GM19238 (cell line): ENCODE results near the gene MAD1L1.

Experiments
- DNase-seq: peaks from one replicate; pipeline ENCODE4 v3.0.0; 2011; ENCODE audit warnings: low spot score; ENCODE audit not compliant: insufficient read length

The MAD1L1 gene

DNA sequence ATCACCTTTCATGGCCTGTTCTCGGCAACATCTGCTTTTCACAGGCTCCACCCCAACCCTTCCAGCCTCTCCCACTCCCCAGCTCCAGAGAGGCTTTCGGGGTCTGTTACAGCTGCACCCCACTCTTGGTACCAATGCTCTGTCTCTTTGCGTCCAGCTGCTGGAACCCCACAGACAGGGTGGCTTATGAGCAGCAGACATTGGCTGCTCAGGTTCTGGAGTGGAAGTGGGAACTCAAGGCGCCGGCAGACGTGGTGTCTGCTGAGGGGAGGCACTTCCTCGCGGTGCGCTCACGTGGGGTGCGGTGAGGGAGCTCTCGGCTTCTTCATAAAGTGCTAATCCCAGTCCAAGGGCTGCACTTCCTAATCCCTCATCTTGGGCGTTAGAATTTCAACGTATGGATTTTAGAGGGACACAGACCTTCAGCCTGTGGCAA lies 377.0 kb downstream of the MAD1L1 start:
- no peak for DNase-seq

DNA sequence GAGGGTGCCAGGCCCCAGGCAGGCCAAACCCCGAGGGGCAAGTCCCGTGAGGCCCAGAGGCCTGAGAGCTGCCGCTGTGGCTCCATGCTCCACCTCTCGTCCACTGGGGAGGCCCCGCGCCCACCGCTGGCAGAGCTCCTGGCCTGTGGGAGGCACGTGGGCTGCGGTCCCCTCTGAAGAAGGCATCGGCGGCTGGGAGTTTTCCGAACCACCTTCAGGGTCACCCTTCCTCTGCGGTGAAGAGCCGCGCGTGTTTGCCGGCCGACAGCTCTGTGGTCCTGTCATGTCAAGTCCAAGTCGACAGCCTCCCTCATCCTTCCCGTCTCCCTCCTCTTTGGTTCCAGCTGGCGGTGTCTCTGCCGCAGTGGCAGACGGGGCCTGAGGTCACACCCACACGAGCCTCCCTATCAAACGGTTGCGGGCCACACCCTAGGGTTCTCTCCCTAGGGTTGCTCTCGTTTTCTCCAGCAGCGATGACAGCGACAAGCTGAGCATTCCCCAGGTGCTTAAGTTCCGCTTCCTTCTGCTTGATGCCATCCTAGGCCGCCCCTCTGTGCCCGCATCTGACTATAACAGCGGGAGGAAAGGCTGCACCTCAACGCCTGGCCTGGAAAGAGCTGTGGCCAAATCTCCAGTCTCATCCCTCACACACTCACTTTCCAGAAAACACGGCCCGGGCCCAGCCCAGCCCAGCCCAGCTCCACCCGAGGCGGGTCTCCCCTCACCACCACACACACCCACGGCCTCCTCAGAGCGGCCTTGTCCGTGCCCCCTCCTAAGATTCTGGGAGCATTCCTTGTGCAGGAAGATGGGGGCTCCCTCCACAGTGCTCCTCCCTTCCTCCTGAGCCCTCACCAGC lies 377.6 kb downstream of the MAD1L1 start:
- DNase-seq, result no peak

DNA sequence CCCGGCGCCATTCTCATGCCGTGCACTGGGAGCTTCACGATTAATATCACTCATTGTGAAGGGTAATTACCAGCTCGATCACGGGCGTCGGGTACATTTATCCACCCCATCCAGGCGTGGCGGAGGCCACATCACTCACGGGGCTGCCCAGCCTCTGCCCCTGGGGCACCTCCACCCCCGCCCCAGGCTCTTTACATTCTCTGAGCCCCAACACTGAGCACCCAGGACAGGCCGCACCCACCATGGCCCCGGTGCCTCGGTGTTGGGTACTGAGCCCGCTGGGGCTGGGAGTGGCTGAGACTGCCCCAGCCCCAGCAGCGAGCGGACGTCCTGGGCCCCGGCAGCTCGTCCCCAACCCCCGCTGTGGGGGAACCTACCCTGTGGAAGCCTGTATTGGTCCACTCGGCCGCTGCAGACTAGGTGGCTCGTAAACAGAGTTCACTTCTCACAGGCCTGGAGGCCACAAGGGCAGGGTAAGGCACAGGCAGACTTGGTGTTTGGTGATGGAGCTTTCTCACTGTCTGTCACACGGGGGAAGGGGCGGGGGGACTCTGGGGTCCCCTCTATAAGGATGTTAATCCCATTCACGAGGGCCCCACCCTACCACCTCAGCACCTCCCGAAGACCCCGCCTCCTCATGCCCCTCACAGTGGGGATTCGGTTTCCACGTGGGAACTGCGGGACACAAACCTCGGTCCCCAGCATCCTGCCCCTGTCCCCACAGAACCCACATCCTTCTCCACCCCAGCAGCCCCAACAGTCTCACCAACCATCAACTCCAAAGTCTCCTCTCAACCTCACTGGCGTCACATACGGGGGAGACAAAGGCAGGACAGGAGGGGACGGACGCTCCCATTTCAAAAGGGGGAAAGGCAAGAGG lies 378.5 kb downstream of the MAD1L1 start:
- DNase-seq, result no peak

DNA sequence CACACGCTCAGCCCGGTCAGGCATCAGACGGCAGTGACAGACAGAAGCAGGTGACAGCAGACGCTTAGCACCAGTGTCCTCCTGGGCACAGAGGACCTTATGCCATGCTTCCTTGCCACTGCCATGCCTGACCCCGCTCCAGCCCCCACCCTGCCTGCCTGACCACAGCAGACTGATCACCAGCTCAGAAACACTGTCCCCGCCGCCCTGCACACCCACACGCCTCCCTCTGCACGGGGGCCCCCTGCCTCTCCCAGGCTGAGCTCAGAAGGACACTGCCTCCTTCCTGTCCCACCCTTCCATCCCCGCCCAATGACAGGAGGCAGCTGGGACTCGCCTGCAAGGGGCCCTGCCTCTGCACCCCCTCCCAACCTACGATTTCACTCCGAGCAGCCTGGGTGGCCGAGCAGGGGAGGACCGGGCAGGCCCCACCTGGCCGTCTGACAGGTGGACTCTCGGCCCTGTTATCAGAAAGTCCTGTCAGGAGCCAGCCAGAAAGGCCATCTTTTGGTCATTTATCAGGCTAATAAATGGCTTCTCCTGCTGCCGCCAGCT lies 379.2 kb downstream of the MAD1L1 start:
- DNase-seq, result no peak

DNA sequence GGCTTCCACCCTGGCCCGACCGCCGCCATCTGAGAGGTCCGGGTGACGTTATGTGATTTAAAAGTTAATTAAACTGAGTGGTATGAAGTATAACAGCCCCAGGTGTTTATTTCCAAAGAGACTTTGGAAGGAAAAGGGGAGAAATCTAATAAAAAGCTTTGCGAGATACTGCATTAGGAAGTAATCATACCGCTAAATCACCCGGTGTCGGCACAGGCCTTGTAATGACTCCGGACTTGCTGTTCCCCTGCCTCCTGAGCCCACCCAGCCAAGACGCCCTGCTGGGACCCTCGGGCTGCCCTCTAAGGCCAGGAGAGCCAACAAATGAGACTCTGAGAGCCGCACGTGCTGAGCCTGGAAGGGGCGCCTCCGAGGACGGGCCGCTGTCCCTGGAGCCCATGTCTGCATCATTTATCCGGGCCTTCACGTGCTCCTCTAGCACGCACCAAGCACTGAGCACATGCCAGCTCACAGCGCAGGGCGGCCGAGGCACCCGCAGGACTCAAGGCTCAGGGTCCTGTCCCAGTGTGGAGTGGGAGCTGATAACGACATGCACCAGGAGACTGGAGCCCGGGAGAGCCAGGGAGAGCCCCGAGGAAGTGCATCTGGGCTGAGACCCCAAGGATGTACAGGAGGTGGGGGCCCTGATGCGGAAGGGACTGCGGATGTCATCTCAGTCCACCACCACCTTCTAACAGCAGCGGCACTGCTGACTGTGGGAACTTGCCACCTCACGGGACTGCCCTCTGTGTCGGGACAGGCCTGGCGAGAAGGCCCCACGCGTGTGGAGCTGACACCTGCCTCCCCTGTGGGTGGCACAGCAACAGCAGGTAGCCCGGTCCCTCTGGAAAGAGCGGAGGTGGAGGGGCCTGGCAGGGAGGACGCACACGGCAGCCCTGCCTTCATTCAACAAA lies 380.0 kb downstream of the MAD1L1 start:
- DNase-seq, result no peak

DNA sequence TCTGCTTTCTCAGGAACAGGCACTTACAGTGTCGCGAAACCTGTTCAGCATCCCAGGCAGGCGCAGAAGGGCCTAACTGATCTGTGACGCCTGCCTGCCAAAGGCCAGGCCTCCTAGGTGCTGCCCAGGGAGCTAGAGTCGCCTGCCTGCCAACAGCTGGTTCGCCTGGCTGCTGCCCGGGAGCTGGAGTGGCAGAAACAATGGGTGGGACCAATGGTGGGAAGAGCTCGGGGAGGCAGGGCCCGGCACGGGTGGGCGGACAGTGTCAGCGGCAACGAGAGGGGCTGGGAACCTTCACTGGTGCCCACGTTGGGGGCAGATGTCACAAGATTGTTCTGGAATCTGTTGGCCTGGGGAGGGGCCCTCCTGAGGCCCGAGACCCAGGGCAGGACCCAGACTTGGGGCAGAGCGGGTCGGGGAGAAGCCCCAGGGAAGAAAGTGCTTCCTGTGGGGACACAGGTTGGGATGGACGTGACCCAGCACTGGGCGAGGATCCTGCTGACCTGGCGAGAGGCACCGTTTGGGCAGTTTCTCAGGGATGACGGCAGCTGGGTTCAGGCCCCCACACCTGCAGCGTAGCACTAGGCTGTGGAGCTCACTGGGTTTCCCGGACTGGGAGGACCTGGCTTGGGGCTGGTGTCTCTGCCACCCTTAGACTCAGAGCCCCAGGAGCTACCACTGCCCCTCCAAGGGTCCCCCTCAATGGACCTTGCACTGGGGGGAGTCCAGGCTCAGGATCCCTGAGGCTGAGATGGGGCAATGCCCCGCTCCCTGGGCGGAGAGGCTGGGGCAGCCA lies 380.8 kb downstream of the MAD1L1 start:
- no peak for DNase-seq

DNA sequence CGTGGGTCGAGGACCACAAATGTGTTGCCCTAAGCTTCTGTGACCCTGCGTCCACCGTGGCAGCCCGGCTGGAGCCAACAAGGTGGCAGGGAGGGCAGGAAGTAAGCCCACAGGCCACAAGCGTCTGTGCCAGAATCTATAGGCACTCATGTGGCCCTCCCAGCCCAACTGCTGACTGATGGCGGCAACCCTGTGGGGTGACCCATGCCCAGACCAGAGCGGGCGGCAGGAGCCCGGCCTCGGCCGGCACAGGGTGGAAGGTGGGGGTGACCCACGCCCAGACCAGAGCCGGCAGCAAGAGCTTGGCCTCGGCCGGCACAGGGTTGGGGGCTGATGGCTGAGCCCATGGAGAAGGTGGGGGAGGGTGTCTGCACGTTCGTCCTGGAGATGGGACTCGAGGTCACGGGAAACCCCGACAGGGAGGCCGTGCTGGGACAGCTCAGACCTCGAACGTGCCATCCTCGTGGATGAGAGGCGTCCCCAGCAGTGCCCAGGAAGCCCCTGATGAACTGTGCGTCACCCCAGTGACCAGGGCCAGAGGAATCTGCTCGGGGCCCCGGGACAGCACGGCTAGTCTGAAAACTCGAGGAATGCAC lies 381.7 kb downstream of the MAD1L1 start:
- no peak for DNase-seq

DNA sequence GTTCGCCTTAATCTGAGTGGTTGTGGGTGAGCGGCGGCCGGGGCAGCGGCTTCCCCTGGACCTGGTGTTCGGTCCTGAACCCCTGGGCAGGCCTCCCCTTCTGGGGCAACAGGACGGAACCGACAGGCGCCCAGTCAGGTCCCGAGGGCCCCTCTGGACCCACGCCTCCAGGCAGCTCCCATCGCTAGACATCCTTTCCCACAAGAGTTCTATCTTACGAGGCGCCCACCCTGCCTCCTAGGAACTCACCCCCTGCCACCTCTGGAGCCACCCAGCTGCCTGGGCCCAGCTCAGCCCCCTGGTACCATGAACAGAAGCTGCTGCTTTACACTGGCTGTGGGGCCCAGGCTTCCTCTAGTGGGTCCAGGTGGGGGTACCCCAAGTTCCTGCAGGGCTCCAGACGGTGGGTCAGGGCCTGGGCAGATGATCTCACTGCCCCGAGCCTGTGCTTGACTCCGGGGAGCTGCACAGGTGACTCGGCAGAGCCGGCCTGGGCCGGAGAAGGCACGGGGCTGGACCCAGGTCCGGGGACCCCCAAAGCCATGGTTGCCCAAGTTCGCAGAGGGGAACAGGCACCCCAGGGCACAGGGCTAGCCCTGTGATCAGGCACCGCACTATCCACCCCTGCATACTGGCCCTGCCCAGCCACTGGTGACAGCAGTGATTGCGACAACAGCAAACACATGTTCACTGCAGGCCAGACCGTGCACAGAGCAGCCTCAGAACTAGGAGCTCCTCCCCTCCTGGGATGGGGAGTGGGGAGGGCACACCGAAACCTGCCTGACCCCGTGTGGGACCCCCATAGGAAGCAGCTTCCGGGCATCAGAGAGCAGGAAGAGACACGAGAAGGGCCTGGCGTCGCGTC lies 382.4 kb downstream of the MAD1L1 start:
- no peak for DNase-seq

DNA sequence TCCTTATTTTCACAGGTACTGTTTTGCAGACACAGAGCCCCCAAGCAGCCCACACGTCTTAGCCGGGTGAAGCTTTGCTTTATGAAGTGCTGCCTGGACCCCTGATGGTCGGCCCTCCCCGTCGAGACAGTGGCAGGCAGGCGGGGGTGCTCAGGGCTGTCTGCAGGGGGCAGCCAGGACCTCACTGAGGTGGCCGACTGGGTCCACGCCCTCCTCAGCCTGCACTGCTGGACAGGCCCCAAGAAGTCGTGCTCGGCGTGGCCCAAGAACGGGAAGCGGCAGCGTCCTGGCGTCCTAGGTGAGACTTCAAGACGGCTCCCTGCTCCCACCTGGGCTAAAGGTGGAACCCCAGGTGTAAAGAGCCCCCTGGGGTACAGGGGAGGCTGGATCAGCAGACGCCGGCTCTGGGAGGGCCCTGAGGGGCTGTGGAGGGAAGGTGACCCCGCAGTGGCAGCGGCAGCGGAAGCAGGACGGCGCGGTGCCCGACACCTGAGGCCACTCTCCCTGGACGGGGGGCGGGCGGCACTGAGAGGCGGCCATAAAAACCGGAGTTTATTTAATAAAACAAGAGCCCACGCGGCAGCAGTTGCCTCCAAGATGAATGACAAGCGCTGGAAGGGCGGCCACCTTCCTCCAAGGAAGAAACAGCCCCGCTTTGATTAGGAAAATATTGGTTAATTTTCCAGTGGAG lies 383.2 kb downstream of the MAD1L1 start:
- DNase-seq, result no peak

DNA sequence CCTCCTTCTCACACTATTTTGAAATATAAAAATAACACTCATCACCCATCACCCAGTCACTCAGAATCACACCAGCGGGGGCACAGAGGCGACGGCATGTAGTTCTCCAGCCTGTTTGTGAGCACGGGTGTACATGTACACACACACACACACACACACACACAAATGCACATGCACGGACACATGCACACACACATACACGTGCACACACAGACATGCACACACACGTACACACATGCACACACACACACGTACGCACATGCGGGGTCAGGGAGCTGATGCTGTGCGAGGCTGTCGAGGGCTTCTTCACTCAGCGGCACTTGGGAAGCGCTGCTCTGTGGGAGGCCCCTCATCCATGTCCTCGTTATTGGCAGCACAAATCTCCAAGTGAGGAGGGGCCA lies 383.8 kb downstream of the MAD1L1 start:
- no peak for DNase-seq

DNA sequence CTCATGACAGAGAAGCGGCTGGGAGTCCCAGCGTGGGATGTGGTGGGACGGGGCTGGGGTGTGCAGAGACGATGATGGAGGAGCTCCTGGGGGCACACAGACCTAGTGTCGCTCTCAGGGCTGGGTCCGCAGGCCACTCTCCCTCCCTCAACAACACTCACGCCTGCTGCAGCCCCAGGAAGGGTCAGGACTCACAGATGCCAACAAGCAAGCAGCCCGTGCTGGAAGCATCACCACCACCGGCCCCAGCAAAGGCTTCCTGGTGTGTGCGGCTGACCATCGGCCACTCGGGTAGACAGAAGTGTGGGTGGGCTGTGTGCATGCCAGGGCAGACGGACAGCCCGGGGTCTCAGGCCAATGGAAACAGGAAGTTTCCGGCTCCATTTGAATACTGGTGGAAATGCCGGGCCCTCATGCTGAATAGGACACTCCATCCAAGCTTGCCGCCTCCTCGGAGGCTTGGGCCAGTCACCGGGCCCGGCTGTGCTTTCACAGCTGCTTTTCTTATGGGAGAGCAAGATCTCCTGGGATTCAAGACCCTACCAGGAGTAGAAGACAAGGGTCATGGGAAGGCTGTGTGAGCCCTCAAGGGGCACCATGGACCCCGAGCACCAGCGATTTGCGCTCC lies 384.6 kb downstream of the MAD1L1 start:
- no peak for DNase-seq

DNA sequence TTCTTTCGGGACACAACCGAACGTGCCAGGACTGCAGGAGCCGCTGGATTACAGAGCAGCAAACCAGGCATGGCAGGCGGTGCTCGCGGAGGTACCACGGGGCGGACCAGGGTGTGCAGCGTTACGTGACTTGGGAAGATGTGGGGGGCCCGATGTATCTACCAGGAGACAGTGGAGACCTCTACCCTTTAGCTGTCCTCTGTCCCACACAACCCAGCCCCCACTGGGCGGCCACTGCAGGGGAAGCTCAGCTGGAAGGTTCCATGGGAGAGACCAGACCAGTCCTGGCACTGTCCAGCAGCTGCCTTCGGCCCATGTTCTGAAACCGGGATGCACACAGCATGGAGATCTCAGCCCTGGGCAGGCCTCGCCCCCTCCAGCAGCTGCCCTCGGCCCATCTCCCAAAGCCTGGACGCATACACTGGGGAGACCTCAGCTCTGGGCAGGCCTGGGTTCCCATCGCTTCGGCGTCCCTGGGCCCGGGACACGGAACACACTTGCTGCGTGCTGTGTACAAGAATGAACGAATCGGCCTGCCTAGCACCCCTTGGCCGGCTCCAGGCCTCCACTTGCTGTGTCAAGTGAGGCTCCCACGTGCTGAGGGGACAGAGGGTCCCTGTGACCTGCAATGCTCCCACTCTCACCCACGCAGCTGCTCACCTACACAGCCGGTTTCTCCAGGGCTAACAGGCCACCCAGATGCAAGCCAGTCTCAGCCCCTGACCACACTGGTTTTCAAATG lies 385.3 kb downstream of the MAD1L1 start:
- no peak for DNase-seq

DNA sequence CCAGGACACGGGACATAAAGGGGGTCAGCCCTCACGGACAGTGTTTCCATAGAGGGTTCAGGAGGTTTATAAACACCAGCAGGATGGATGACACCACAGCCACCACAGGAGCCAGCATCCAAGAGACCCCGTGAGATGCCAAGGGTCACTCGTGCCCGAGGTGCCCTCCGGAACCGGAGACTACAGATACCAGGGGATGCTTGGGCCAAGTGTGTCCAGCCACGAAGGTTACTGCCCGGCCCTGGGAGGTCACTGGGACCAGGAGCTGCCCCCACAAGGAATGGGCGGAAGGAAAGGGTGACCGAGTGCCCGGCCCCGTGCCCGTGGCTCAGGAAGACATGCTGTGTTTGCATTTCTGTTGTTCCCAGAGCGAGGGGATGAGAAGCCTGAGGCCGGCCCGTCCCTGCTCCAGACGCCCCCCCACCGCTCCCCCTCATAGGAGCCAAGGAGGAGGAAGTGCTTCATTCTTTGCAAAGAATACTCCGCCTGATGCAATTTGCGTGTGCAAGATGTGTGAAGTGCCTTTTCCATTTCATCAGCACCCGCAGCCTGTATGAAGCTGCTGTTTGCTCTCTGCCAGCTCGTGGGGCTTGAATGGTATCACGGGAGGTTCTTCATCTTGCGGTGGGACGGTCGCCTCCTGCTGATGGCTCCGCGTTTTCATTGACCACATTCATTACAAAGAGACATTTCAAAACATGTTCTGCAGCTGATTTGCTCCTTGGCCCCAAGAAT lies 386.2 kb downstream of the MAD1L1 start:
- DNase-seq, result no peak

DNA sequence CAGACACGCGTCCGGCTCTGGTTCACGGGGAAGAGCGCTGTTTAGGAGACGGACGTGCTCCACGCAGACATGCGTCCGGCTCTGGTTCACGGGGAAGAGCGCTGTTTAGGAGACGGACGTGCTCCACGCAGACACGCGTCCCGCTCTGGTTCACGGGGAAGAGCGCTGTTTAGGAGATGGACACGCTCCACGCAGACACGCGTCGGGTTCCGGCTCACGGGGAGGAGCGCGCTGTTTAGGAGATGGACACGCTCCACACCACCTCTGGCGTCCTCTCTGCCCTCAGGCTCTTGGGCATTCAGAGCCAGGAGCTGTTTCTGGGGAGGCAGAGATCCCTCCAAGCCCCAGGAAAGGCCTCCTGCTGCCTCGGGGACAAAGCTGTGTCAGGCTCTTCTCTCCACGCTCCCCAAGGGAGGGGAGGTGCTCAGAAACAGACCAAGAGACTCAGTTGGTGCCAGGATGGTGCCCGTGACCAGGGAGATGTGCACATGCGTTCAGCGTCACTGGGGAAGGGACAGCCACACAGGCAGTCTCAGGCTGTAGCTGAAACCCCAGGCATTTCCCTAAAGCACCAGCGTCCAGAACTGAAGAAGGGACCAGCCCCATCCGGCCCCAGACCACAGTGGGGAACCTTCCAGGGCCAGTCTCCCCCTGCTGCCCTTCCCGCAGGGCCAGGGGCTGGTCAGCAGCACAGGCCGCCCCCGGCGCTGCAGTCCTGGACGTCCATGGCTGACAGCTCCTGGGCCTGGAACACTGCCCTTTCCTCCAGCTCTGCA lies 387.0 kb downstream of the MAD1L1 start:
- DNase-seq, result no peak

DNA sequence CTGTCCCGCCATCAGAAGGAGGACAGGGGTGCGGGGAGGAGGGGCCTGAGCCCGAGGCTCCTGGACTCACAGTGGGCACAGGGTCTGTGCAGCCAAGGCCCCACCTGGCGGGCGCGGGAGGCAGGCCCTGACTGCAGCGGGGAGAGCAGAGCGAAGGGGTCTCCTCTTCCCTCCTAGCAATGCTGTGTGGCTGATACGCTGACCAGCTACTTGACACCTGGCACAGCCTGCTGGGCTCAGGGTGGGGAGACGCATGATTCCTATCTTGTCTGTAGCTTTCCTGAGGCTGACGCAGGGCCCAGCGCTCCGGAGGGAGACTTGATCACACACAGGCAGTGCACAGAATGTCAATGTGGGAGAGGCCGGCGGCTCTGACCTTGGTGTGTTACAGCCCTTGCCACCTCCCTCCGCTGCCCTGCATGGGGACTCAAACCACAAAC lies 387.8 kb downstream of the MAD1L1 start:
- DNase-seq, result no peak
